NOMO-1 treated with DMSO at 0.1 percent for 48 hours (cell line): ENCODE measurements around the gene MKNK1.

Source experiments
- DNase-seq: peaks from one replicate; lab custom pipeline; 2025; ENCODE audit not compliant: unreplicated experiment; lab: John Stamatoyannopoulos, UW

Gene MKNK1

DNA sequence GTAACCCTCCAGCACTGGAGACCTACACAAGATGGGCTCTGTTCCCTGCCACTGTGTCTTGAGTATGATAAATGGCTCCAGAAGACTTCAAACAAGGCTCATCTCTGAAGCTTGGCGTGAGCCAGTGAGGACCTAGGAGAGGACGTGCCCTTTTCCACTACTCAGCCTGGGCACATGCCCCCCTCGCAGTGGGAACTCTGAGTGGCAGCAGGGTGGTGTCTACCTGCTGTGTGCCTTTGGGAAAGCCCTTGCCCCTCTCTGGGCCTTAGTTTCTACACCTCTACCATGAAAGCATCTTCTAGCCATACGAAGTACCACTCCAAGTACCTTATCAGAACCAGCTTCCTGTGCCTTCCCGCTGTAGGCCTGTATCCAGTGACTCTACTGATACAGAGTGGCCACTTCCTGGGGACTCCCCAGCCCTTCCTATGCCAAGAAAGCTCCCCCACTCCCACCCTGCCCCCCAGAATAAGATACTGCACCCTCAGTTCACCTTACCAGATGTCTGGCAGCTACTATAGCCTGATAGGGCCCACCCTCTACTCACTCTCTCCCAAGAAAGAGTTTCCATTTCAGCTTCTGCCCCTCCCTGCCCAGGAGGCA, 15.7 kb upstream of the MKNK1 start:
- no peak for DNase-seq

DNA sequence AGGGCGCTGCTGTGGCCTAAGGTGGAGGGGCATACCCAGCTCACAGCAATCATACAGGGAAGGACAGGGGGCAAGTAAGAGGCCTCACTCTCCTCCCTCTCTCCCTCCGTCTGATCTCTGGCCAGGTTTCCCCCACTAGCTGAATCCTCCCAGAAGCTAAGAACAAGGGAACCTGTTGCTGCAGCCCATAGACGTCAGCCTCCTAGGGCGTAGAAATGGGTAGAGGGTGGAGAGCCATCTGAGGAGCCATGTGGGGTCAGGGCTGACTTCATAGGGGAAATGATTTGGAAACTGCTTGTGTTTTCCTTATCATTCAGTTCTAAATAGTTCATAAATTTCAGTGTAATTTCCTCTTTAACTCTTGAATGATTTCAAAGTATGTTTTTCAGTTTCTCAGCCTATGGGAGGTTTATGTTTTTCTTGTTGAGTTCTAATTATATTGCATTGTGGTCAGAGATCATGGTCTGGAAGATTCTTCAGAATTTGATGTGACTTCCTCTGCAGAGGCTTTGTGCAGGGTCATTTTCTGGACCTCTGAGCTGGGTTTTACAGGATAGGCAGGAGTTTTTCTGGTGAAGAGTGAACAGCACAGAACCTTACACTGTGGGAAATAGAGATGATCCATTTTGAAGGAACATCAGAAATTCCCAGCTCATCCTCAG, 14.8 kb upstream of the MKNK1 start:
- DNase-seq, result no peak

DNA sequence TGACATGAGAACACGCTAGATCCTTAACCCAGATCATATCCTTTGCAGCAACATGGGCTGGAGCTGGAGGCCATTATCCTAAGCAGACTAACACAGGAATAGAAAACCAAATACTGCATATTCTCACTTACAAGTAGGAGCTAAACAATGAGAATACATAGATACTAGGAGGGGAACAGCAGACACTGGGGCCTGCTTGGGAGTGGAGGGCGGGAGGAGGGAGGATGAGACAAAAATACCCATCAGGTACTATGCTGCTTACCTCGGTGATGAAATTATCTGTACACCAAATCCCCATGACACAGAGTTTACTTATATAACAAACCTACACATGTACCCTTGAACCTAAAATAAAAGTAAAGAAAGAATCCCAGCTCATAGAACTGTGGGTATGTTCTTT, 13.8 kb upstream of the MKNK1 start:
- DNase-seq, result no peak

DNA sequence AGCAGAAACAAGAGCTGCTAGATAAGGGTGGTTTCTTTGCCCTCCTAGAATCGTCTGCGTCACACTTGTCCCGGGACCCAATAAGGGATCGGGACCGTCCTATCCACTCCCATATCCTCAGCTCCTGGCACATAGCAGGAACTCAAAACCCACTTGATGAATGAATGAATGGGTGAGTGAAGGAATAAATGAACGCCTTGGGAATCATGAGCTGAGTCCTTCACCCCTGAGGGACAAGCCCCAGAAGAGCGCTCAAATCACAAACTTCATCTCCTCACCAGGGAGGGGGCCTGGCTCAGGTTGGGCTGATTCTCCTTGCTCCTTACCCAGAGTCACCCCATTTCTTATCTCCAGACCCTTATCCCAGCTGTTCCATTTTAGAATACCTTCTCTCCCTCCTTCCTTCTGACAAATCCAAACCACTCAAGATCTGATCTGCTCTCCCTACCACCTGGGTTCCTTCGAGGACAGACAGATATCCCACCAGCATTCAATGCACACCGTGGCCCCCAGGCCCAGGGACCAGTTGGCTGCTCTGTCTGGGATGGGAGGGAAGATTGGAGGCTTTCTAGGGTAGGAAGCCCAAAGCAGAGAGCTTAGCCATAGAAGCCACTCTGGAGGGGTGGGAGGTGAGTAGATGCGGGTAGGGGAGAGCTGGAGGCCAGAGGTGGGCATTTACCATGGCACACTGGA, 13.2 kb upstream of the MKNK1 start:
- no peak for DNase-seq

DNA sequence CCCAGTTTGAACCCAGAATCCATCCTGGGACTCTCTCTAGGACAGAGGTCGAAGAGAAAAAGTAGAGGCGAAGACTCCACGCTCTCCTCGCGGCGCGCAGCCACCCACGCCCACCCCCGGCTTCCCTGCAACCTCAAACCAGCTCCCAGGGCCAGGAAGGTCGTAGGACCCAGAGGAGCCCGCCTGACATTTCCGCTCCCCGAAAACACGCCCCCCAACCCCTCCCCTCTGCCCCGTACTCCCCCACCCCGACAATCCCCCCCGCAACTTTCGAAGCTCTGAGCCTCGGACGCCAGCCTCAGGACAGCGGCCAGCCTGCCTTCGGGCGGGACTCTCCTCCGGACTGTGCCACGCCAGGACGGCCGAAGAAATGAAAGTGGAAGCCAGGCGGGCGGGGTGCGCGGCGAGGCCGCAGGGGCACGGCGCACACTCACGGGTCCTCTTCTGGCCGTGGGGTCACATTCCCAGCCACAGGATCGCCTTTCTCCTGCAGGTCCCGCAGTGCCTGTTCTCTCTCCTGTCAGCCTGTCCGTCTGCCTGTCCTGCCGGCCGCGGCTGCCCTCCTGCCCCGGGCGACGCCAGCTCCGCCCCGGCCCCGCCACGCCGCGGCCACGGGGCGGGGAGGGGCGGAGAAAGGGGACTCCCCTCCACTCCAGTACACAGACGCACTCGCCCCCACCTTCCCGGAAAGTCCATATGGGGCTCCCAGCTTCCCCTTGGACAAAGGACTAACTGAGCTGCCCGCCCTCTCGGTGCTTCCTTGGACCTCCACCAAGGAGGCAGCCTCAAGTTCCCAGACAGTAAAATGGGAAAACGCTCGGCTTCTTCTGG, 12.4 kb upstream of the MKNK1 start, which contains the start of gene MOB3C:
Gene MOB3C (minus strand): TSS at position 535 of the 831 bp plus-strand sequence. CDS start 3,490 bp downstream, outside the sequence.
- peak; percentile 35 for DNase-seq

DNA sequence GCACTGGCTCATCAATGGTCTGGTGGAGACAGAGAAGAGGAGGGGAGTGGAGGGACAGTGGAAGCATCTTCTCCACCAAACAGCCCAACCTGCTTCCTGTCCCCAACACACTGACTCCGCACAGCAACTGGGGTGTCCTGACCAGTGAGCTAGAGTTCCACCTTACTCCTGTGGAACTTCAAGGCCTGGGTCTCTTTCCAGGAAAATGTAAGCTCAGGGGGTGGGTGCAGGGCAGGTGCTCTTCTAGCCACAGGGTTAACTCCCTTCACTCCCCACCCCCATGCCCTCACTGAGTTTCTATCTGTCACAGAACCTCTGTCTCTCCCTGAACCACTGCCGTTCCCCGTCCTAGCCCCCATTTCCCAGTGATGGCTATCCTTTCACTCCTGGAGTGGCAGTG, 11.7 kb upstream of the MKNK1 start:
- DNase-seq, result no peak

DNA sequence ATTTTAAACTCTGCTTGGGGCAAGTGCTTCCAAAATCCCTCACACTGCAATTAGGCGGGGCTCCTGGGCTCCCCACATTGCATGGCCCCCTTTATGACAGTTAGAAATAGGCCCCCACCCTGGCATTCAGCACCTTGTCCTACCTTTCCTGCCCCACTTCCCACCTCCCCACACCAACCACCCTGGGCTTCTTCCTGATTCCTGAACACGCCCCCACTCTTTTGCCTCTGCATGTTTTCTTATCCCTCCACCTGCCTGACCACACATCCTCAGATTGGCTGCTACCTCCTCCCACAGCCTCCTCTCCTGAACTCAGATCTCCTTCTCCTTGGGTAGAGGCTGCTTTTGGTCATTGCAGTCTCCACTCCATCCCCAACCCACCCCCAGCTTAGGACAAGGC, 11.0 kb upstream of the MKNK1 start:
- no peak for DNase-seq

DNA sequence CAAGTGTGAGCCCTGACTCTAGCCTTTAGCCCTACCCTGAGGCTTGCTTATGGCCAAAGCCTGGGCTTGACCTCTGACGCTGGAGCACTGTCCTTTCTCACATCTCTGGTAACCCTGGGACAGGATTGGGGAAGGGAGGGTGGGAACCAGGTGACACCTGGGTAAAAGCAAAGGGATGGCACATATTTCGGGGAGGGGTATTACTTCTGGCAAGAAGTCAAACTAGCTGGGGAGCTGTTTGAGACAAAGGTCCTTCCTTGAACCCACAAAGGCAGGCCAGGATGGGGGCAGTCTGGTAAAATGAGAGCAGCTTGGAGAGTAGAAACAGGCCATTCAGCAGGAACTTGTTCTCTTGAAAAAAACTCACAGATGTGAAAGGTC, 10.5 kb upstream of the MKNK1 start:
- no peak for DNase-seq

DNA sequence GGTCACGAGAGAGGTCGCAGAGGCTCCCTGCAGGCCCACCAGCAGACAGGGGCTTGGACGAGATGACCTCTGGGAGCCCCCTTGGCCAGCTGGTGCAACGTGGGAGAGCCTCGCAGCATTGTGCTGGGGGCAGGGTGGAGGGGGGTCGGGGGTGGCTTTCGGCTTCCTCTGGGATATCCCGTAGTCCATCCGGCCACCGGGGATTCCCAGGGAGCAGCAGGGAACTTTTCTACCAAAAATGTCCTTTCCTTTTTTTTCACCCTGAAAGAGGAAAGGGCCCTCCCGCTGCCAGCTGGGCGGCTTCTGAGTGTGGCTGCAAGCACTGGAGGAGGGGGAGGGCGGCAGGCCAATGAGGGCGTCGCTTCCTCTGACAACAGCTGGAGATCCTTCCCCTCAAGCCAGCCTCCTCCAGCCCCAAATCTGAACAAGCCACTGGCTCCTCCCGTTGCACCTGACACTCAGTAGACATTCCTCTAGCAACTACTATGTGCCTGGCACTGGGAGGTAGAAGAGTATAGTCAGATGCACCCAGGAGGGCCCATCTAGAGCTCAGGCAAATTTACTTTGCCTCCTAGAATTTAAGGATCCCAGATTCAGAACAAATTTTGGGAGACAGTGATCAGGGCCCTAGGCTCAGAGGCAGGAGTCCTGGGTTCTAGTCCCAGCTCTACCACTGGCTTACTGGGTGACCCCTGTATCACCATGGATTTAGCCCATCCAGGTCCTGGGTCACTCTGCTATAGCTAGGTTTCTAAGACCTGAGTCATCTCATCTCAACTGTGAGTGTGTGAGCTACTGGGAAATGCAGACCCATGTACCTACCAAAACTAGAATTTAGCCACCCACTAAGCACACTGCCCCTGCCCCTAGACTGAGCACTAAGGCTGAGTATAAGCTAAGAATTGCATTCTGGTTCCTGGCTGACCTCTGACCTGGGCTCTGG, 9.9 kb upstream of the MKNK1 start:
- DNase-seq, result peak; percentile 64

DNA sequence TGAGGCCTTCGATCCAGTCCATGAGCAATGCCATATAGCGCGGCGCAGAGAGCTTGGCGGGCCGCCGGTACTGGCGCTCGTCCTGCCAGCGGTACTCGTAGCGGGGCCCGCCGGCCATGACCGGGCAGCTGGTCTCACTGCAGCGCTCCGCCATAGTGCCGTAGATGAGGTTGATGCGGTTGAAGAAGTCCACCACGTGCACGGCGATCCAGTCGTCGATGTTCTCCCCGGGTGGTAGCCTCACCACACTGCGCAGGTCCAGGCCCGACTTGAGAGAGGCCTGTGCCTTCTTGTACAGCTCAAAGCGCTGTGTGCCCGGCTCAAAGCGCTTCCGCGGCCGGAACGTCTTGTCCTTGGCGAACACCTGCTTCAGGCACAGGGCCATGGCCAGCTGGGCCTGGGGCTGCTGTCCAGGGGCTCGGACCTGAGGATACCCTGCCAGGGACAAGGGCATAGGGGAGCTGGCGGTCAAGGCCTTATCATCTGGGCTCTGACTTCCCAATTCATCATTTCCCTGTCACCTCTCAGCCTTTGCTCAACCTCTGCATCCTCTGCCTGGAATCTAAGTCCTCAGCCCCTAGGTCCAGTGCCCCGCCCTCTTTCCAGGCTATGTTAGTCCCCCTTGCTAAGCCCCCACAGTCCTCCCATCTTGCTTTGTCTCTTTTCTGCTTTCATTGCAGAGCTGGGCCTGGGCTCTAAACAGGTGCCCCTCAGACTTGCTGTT, 9.0 kb upstream of the MKNK1 start:
- no peak for DNase-seq

DNA sequence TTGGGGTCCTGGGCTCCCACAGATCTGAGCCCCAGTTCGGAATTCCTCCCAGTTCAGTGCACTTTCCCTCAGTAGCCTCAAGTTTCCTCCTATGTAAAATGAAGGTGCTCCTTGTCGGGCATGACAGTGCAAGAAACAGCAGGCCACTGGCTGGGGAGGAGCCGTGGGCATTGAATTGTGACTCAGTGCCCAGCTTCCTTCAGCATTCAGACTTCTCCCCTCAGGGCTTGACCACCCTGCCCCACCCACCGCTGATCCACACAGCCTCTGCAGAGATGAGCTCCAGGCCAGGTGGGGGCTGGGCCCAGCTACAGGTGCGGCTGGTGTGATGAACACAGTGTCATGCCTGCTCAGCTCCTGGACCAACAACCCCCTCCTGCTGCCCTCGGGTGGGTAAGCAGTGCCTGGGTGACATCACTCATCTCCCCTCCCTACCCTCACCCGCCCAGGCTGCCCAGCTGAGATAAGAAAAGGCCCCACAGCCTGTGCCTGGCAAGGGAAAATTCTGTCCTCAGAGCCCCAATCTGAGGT, 7.7 kb upstream of the MKNK1 start:
- DNase-seq, result no peak

DNA sequence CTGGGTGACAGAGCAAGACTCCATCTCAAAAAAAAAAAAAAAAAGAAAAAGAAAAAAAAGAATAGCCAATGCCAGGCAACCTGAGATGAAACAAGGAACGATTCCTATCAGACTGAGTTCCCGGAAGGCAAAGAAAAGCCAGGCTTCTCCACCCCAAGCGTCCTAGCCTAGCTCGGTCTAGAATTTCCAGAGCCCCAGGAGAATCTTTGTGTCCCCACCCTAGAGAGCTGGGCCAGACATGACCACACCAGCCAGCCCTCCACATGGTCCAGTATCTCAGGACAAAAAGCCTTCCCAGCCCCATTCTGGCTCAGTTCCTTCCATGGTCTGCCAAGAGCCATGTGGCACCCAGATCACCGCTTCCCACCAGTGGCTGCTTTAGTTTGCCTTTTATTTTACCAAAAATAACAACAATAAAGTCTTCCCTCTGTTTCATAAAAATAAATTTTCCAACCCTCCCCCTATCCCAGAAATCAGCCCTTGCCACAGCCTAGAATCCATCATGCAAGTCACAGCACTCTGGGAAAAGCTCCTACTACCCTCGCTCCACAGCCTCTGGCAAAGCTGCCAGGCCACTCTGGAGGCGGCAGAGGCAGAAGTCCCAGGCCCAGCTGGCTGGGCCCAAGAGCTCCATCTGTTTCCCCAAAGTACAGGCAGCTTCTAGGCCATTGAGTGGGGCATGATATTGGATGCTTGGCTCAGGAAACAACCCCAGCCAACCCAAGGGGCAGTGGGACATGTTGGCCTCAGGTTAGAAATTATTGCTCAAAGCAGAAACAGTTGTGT, 3.5 kb upstream of the MKNK1 start:
- DNase-seq, result no peak

DNA sequence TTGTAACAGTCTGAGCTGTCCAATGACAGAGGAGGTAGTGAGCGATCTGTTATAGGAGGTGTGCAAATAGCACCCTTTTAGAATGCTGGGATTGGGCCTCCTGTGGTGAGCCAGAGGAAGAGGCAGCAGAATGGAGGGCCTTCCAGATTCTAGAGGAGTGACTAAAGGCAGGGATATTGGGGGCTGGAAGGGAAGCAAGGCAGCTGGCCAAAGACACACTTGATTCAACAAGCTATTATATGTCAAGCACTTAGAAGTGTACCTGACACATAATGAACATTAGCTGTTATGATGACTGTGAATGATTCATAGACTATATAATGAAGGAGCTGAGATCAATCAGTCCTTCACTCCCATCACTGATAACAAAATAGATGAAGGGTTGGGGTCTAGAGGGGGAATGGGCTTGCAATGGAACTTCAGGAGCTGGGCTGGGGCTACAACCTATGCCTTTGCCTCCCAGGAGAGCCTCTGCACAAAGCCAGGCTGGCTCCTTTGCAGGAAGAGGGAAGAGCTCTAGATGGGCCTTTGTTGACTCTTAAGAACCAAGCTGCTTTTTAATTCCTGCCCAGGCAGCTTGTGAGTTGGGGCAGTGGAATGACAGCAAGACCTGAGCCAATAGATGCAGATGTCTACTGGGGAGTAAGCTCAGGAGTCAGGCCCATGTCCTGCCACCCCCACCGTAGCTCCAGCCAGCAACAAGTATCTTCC, 2.3 kb upstream of the MKNK1 start:
- no peak for DNase-seq

DNA sequence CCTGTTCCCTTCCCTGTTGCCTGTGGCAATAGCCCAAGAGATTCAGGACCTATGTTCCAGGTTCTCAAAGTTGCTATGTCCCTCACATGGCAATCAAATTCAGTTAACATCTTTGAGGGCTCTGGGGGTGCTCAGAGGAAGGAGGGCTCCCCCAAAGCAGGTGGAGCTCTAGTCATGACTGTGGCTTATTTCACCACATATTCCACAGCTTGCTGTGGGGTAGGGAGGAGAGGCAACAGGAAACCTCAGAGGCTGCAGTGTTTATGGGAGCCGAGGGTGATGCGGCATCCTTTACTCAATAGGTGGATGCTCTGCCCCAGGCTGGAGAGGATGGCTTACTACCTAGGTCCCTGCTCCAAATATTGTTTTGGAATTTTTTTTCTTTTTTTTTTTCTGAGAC, 1.2 kb upstream of the MKNK1 start:
- no peak for DNase-seq

DNA sequence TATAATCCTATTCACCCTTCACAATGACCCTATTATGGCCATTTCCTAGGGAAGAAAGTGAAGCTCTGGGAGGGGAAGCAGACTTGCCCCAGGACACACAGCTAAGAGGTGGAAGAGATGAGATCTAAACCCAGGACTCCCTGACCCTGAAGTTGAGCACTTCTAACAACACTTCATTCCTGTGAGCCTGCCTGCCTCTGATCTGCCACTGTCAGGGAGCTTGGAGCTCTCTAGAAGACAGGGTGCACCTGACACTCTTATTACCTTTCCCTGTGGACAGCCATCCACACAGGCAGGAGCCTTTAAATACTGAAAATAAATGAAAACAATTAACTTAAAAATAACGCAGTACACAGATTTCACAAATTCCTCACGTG, 599 bp downstream of the MKNK1 start:
- no peak for DNase-seq

DNA sequence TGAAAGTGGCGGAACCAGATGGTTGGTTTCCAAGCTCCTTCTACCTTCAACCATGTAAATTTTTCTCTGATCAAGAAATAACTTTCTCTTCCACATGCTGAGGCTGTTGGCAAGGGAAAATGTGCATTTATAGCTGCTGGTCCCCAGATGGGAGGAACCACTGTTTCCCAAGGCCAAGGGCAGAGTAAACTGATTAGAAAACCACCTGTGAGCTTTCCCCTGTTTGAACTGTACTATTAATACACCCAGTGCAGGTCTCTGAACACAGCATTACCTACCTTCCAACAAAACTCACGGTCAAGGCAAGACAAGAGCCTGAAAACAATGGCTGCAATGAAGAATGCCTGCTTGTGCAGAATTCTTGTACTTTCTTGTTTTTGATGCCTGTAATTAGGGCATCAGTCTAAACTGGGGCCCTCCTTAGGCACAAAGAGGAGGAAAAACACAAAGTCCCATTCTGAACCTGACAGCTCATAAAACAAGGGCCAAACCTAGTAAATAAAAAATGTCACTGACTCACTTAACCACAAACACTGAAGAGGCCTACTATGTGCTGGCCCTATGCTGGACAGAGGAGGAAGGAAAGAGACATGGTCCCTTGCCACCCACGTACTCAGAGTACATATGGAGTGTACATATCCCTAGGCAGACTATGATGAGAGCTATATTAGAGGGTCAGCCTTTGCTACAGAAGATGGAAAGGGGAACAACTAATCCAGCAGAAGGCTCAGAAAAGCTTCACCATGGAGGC, 2.6 kb downstream of the MKNK1 start:
- no peak for DNase-seq
